Measurements from ENCODE around the gene NSMCE1.

GRCh38 chr16:27189335-27189972 lies 79.1 kb downstream of the NSMCE1 start:
- TF ChIP-seq MAZ (IDR thresholded peaks at IDR 0.05; ENCODE audit: borderline replicate concordance, low read depth, low read length): no peak
- no peak for TF ChIP-seq RFX5 (IDR thresholded peaks at IDR 0.05; ENCODE audit: low read depth, low read length)
- TF ChIP-seq, protein P1, sequence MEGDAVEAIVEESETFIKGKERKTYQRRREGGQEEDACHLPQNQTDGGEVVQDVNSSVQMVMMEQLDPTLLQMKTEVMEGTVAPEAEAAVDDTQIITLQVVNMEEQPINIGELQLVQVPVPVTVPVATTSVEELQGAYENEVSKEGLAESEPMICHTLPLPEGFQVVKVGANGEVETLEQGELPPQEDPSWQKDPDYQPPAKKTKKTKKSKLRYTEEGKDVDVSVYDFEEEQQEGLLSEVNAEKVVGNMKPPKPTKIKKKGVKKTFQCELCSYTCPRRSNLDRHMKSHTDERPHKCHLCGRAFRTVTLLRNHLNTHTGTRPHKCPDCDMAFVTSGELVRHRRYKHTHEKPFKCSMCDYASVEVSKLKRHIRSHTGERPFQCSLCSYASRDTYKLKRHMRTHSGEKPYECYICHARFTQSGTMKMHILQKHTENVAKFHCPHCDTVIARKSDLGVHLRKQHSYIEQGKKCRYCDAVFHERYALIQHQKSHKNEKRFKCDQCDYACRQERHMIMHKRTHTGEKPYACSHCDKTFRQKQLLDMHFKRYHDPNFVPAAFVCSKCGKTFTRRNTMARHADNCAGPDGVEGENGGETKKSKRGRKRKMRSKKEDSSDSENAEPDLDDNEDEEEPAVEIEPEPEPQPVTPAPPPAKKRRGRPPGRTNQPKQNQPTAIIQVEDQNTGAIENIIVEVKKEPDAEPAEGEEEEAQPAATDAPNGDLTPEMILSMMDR (conservative IDR thresholded peaks at IDR 0.05; ENCODE audit: low read depth, low read length): no peak
- TF ChIP-seq POLR2A (IDR thresholded peaks at IDR 0.05; ENCODE audit: low read depth, low read length): no peak
- TF ChIP-seq, protein P2, sequence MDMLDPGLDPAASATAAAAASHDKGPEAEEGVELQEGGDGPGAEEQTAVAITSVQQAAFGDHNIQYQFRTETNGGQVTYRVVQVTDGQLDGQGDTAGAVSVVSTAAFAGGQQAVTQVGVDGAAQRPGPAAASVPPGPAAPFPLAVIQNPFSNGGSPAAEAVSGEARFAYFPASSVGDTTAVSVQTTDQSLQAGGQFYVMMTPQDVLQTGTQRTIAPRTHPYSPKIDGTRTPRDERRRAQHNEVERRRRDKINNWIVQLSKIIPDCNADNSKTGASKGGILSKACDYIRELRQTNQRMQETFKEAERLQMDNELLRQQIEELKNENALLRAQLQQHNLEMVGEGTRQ (IDR thresholded peaks at IDR 0.05; ENCODE audit: low read depth, low read length): no peak
- TF ChIP-seq FOS (IDR thresholded peaks at IDR 0.05; ENCODE audit: low read depth, low read length): no peak
- TF ChIP-seq MAFK (IDR thresholded peaks at IDR 0.05; ENCODE audit: low read depth, low read length): no peak
- TF ChIP-seq CEBPB (IDR thresholded peaks at IDR 0.05; ENCODE audit: low read depth, low read length): no peak
- TF ChIP-seq RAD21 (IDR thresholded peaks at IDR 0.05; ENCODE audit: low read length): no peak
- TF ChIP-seq NFE2L2 (IDR thresholded peaks at IDR 0.05; ENCODE audit: low read depth, low read length): no peak
- no peak for TF ChIP-seq RCOR1 (IDR thresholded peaks at IDR 0.05; ENCODE audit: insufficient replicate concordance, low read length)
- TF ChIP-seq CHD1 (IDR thresholded peaks at IDR 0.05; ENCODE audit: low read depth, low read length): no peak
